GM12878 (cell line): Measurements from ENCODE around the gene MYDGF. TPM values are rescaled to one million over a fixed set of nuclear protein-coding genes. Genes with fewer than 3 reads are reported as not detected.

Experiments used
- ATAC-seq: fragments of 200-7000 bp; cut with Tn5 transposase; 3 replicates; pipeline ENCODE4 v1.9.1; 2020; ENCODE audit warnings: mild to moderate bottlenecking, moderate library complexity
- BruUV-seq: library from RNA; stranded (reverse); fragments of 400-500 nt; replicated peaks from 2 replicates; lab custom pipeline; 2021; lab: Mats Ljungman, UMichigan
- CTCF ChIA-PET: fragments of 300-600 bp; sonication (Branson Sonifier 250); formaldehyde crosslinking; extraction: SDS; loops from one replicate; lab custom pipeline; 2021; ENCODE audit warnings: inconsistent platforms; lab: Yijun Ruan, JAX
- POLR2A ChIA-PET: fragments of 350-600 bp; formaldehyde crosslinking; extraction: SDS; loops from one replicate; lab custom pipeline; 2021; ENCODE audit warnings: inconsistent platforms; lab: Charles Lee
- RAD21 ChIA-PET: fragments of 300-600 bp; sonication (Branson Sonifier 250); formaldehyde crosslinking; loops from one replicate; lab custom pipeline; 2023; ENCODE audit warnings: antibody characterized with exemption; ENCODE audit not compliant: unreplicated experiment; lab: Charles Lee
- SMC1A ChIA-PET: fragments of 300-600 bp; sonication (Branson Sonifier 250); formaldehyde crosslinking; loops from one replicate; lab custom pipeline; 2023; ENCODE audit not compliant: unreplicated experiment, uncharacterized antibody; lab: Charles Lee
- DNase-seq: peaks from one replicate; pipeline ENCODE4 v3.0.0-alpha.2; 2011; ENCODE audit warnings: low read depth, low spot score
- FAIRE-seq: peaks from 3 replicates; lab custom pipeline; 2011; peaks lifted over from hg19 to GRCh38; lab: Jason Lieb, UNC
- H2AFZ ChIP-seq: 2 replicates; pipeline ENCODE4 v1.6.0; 2011; ENCODE audit warnings: low read depth, low read length, control low read depth; ENCODE audit not compliant: control insufficient read depth
- H3K27ac ChIP-seq: 2 replicates; pipeline ENCODE4 v1.5.1; 2011; ENCODE audit warnings: control low read depth; ENCODE audit not compliant: control insufficient read depth, insufficient read depth
- H3K27me3 ChIP-seq, 2 experiments: replicated peaks in 1 of 2; 2 replicates each; pipeline versions ENCODE4 v1.6.0 to v1.6.1; 2011; ENCODE audit warnings: low read length in 1 of 2; ENCODE audit not compliant: control insufficient read depth in 2 of 2, insufficient read depth in 2 of 2
- H3K36me3 ChIP-seq, 2 experiments: 2 replicates each; pipeline ENCODE4 v1.5.1; 2011; ENCODE audit warnings: low read length in 1 of 2; ENCODE audit not compliant: control insufficient read depth in 2 of 2, insufficient read depth in 2 of 2
- H3K4me1 ChIP-seq: 2 replicates; pipeline ENCODE4 v1.6.1; 2011; ENCODE audit warnings: mild to moderate bottlenecking, low read length, moderate library complexity, mixed read lengths; ENCODE audit not compliant: control insufficient read depth, insufficient read depth
- H3K4me2 ChIP-seq: 2 replicates; pipeline ENCODE4 v1.6.0; 2011; ENCODE audit warnings: control low read depth; ENCODE audit not compliant: control insufficient read depth, insufficient read depth
- H3K4me3 ChIP-seq: fragments of 200-600 bp; sonication (generic); 2 replicates; pipeline ENCODE4 v1.5.1; 2016
- H3K79me2 ChIP-seq: 2 replicates; pipeline ENCODE4 v1.6.0; 2011; ENCODE audit warnings: low read length; ENCODE audit not compliant: control insufficient read depth, insufficient read depth
- H3K9ac ChIP-seq: 2 replicates; pipeline ENCODE4 v1.8.0; 2011; ENCODE audit warnings: low read length, control low read depth, mixed read lengths; ENCODE audit not compliant: control insufficient read depth, insufficient read depth
- H3K9me3 ChIP-seq: replicated peaks from 3 replicates; pipeline ENCODE4 v1.5.1; 2011; ENCODE audit warnings: mild to moderate bottlenecking, low read length; ENCODE audit not compliant: control insufficient read depth, insufficient read depth
- H4K20me1 ChIP-seq: 2 replicates; pipeline ENCODE4 v1.6.0; 2011; ENCODE audit not compliant: control insufficient read depth, insufficient read depth
- CHD4 ChIP-seq: fragments of 200-600 bp; sonication (generic); IDR thresholded peaks from 2 replicates; pipeline ENCODE4 v1.6.1; 2016; ENCODE audit warnings: mild to moderate bottlenecking
- WGBS: methylation state at CpG from one replicate; pipeline ENCODE4 v1.1.6; 2016; ENCODE audit warnings: low lambda C conversion rate; ENCODE audit not compliant: insufficient replicate concordance, insufficient coverage; ENCODE audit errors: missing lambda C conversion rate; 5-methylcytosine and 5-hydroxymethylcytosine counted together
- in situ Hi-C: fragments of 300-500 bp; cut with MboI; formaldehyde crosslinking; loops from 9 replicates; pipeline ENCODE4 v1.14.3; 2018; ENCODE audit warnings: mixed read lengths
- intact Hi-C: fragments of 100-400 bp; cut with micrococcal nuclease; formaldehyde crosslinking; loops from one replicate; pipeline ENCODE4 v1.14.2; 2022; ENCODE audit not compliant: unreplicated experiment
- polyA plus RNA-seq, 11 experiments: library from polyadenylated mRNA; depleted of rRNA in 4 of 11; unstranded in 6 of 11; stranded (reverse) in 5 of 11; fragments of >200 nt; fragmentation: Nextera tagmentation in 4 of 11; fragmentation: Illumina TruSeq in 1 of 11; extraction: Ambion mirVana in 4 of 11; extraction: Trizol in 1 of 11; gene quantifications; 1 replicate in 1 of 11; 2 replicates in 10 of 11; pipeline versions ENCODE4 v1.2.1 to v1.2.3, GENCODE V29; 2011 to 2016; ENCODE audit warnings: inconsistent platforms in 2 of 11, missing spikeins in 2 of 11, low read depth in 1 of 11
- total RNA-seq, 4 experiments: library from RNA; depleted of rRNA in 3 of 4; stranded (reverse); fragments of >200 nt in 3 of 4; fragmentation: Illumina TruSeq in 1 of 4; extraction: Trizol in 1 of 4; gene quantifications; 2 replicates each; pipeline versions ENCODE4 v1.2.1 to v1.2.3, GENCODE V29; 2013 to 2021
- TF ChIP-seq, protein P1 (sequence below): fragments of 450-650 bp; IDR thresholded peaks from 2 replicates; pipeline ENCODE4 v1.6.1; 2016; ENCODE audit warnings: mild to moderate bottlenecking, moderate library complexity, borderline replicate concordance

Gene MYDGF
- total and polyA plus RNA-seq, 10 of the 15 experiments (the other 5 are each of a cell fraction or from before 2014, with no cell fraction given) = 2.3 to 196 (median 57.5) TPM

DNA sequence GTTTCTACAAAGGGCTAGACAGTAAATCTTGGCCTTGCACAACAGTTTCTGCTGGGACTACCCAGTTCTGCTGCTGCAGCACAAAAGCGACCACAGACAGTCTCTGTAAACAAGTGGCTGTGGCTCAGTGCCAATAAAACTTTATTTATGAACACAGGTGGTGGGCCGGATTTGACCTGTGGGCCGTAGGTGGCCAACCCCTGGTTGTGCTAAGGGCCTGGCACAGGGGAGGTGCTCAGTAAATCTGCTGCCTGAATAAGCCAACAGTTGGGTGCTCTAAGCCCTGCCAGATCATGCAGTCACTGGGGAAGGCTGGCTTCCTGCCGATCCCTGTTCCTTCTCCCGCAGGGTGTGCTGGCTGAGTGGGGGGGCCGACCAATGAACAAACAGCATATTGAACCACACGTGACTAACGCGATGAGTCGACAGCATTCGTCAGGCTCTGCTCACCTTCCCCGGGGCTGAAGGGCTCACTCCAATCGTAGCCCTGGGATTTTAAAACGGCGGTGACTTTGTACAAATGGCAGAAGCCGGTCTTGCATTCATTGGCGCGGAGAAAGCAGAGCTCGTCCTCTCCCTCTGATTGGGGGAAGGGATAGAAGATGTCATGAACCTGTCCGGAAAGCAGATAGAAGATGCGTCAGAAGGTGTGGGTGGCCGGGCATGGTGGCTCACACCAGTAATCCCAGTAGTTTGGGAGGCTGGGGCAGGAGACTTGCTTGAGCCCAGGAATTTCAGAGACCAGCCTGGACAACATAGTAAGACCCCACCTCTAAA lies 24.3 kb upstream of the MYDGF start:
- in situ Hi-C loops = no loop called here

More for the DNA sequence above, 24.3 kb upstream of the MYDGF start:
- TF ChIP-seq CHD4 = no peak
- TF ChIP-seq, protein P1, sequence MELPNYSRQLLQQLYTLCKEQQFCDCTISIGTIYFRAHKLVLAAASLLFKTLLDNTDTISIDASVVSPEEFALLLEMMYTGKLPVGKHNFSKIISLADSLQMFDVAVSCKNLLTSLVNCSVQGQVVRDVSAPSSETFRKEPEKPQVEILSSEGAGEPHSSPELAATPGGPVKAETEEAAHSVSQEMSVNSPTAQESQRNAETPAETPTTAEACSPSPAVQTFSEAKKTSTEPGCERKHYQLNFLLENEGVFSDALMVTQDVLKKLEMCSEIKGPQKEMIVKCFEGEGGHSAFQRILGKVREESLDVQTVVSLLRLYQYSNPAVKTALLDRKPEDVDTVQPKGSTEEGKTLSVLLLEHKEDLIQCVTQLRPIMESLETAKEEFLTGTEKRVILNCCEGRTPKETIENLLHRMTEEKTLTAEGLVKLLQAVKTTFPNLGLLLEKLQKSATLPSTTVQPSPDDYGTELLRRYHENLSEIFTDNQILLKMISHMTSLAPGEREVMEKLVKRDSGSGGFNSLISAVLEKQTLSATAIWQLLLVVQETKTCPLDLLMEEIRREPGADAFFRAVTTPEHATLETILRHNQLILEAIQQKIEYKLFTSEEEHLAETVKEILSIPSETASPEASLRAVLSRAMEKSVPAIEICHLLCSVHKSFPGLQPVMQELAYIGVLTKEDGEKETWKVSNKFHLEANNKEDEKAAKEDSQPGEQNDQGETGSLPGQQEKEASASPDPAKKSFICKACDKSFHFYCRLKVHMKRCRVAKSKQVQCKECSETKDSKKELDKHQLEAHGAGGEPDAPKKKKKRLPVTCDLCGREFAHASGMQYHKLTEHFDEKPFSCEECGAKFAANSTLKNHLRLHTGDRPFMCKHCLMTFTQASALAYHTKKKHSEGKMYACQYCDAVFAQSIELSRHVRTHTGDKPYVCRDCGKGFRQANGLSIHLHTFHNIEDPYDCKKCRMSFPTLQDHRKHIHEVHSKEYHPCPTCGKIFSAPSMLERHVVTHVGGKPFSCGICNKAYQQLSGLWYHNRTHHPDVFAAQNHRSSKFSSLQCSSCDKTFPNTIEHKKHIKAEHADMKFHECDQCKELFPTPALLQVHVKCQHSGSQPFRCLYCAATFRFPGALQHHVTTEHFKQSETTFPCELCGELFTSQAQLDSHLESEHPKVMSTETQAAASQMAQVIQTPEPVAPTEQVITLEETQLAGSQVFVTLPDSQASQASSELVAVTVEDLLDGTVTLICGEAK = peak; percentile 37; the same call in 1 of the 2 replicates
- ATAC-seq (no peak), DNase-seq (no peak), FAIRE-seq (no peak)
- no peak overlapping the region for H3K4me2 ChIP-seq
- intact Hi-C loops = no loop called here
- ChIA-PET CTCF (no interaction called here), POLR2A (no interaction called here), RAD21 (no interaction called here), SMC1A (no interaction called here)
- no peak overlapping the region for H3K9ac ChIP-seq
- WGBS = 95% methylated on average over 22 of the region's 22 CpGs
- peaks cover 23 to 33% of the 10 kb centered on the region in 2 experiments; a peak in 3 of 4 replicates for H3K36me3 ChIP-seq
- no peak overlapping the region for H3K27ac ChIP-seq
- no peak overlapping the region for H2AFZ ChIP-seq
- TSS peak; percentile 15 for BruUV-seq
- no peaks in the 10 kb centered on the region for H3K9me3 ChIP-seq
- no peaks in the 10 kb centered on the region for H3K4me1 ChIP-seq
- H4K20me1 ChIP-seq = no peaks in the 10 kb centered on the region
- no peaks in the 10 kb centered on the region for H3K27me3 ChIP-seq
- no peak overlapping the region for H3K4me3 ChIP-seq
- no peaks in the 10 kb centered on the region for H3K79me2 ChIP-seq
